GM19043 (cell line): ENCODE data around the gene SMAD5.

Experiments used
- ATAC-seq: cut with Tn5 transposase; IDR thresholded peaks from one replicate; pipeline ENCODE4 v1.9.1; 2021; ENCODE audit warnings: low read depth; ENCODE audit not compliant: unreplicated experiment

Gene SMAD5

DNA sequence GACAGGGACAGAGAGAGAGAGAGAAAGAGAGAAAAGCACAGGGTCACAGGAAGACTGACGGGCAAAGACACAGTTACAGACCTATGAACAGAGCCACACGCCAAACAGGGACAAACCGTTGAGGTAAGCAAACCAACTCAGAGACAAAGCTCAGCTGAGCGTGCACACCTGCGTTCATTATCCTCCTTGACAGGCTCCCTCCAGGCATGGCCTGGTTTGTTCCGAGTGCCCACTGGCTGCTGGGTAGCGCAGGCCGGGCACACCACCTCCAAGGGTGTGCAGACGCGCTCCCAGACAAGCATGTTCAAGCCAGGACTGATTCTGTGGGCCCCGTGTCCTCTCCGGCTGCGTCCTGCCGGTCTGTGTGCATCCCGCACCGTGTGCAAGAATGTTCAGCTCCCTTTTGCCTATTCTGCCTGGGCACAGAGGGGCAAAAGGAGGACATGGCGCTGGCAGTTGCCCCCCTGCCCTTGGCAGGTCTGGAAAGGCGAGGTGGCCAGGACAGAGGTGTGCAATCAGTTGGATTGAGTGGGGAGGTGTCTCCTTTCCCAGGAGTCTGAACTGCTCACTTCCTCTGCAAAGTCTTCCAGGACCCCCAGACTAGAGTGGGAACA lies 60.8 kb downstream of the SMAD5 start:
- no peak for ATAC-seq

- no peak for ATAC-seq
Measured at GRCh38 chr5:136194576-136194975, 61.9 kb downstream of the SMAD5 start.

DNA sequence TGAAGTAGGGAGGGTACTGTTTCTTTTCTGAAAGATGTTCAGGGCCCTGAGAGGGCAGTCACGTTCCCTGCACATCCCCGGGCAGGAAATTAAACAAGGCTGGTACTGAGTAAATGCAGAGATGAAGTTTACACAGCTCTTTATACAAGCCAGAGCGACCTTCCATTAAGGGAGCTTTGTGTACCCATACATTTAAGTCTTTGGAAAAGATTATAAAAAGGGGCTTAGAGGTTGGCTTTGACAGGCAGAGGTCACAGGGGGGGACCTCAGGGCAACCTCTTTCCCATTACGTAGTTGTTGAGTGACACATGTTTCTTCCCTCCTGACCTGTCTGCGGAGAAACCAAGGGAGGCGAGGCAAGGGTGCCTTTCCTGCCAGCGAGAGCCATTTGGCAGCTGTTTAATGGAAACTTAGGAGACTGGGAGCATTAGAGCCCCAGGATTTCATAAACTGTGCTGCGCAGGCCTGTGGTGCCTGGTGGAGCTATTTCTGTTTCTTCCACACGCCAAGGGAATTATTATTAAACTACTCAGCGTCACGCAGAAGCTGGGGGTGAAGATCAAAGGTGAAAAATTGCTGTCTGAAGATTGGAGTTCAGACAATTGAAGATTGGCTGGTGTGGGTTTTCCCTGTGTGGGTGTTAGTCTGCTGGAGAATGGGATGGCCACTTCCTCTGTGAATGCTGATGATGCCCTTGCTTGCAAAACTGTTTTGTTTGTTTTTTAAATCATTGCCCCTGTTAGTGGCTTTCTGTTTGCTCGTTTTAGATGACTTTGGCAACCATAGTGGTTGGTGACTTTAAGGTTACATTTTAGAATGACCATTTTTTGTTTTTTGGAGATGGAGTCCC lies 63.6 kb downstream of the SMAD5 start:
- ATAC-seq: no peak

DNA sequence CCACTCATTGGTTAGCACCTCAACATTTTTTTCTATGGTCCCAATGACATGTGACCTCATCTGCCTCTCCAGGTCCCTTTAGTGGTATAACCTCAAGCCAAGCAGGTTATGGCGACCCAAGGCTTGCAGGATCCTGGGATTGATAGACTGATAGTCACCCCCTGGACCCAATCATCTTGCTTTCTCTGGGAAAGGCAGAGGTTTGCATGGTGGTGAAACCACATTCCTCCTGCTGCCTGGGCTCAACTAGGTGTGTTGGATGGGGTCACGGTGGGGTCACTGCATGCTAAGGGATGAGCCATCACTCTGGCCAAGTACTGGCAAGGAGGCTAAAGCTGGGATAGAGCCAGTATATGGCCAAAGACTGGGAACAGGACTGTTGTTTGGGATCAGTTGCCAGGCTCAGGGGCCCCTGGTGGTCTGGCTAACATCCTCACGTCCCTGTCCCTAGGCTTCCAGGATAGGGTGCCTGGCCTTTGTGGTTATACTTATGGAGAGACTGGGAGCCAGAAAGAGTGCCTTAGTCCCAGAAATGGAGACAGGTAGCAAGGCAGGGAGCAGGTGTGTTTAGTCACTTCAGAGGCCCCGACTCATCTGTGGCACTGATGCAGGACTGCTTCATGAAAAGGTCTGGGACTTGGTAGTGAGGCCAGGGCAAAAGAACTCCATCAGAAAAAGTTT lies 65.0 kb downstream of the SMAD5 start:
- no peak for ATAC-seq

DNA sequence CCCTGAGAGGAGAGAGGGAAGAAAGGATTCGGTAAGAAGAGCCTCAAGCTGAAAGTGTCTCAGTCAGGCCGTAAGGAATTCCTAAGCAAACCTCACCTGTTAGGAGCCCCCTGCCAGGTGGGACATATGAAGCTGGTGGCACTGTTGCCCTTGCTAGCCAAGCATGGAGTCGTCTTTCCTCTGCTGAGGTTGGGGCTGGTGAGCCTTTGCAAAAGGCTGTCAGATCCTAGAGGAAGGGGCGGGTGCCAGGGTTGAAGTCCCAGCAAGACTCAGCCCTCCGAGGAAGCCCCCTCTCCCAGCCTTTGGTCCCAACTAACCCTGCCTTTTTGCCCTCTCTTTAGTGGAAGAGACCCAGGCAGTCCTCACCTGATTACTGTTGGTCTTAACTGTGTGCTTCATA lies 65.8 kb downstream of the SMAD5 start:
- ATAC-seq: no peak

DNA sequence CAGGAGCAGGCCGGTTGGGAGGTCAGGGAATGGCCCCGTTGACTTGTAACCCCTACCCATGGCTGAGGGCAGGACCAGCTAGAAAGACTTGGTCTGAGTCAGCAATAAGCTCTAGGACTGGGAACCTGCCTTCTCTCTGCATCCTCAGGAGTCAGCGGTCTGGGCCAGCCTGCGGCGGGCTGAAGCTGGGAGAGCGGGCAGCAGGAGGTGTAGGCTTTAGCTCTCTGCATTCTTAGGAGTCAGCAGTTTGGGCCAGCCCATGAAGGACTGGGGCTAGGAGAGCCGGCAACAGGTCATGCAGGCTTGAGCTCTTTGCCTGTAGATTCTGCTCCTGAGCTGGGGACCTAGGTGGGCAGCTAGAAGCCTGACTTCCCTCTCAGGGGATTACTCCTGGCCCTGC lies 66.8 kb downstream of the SMAD5 start:
- ATAC-seq: no peak

- ATAC-seq: no peak
Measured at GRCh38 chr5:136200130-136200529, 67.5 kb downstream of the SMAD5 start.

GRCh38 chr5:136200761-136201160 lies 68.1 kb downstream of the SMAD5 start:
- ATAC-seq: no peak

DNA sequence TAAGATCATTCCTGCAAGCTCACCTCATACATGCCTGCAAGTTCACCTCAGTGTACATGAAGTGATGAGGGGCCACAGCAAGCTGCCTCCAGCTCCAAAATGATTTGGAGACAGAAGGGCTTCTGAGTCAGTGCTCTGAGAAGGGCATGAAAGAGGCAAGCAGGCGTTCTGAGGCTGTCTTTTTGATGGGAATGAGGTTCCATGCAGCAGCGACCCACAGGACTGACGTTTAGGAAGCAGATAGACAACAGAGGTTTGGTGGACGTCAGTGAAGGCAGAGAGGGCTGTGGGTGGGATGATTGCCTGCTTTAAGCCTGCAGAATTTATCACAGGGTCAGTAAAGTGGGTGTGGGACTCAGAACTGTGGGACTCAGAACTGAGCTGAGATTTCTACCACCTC lies 69.2 kb downstream of the SMAD5 start:
- ATAC-seq: no peak

DNA sequence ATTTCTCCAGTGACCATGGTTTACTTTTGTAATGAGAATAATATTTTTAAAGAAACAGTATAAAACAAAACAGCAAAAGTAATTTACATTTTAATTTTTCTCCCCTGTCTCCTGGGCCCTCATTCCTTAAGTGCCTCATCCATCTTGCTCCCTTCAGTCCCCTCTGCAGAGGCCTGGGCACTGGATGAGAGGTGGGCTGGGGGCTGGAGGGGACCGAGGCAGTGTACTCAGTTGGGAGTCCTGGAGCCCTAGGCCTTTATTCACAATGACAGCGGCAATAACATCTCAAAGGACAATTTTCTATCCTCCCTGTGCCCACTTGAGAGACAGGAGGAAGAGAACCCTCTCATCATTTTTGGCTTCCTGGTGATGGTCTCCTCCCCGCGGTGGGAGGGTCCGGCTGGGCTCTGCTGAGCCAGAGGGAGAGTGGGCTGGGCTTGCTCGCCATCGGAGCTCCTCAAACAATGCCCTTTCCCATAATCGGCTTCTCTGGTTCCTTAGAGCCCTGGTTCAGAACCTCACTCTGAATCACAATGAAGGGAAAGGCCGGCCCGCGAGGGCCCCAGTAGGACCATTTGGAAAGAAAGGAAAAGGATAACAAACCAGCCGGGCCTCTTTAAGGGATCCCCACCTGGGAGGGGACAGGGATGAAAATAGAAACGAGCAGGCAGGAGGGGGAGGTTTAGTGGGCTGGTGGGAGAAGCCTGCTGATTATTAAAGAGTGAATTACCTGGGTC lies 70.0 kb downstream of the SMAD5 start:
- no peak for ATAC-seq

- ATAC-seq: no peak
Measured at GRCh38 chr5:136203303-136203922, 70.8 kb downstream of the SMAD5 start.

DNA sequence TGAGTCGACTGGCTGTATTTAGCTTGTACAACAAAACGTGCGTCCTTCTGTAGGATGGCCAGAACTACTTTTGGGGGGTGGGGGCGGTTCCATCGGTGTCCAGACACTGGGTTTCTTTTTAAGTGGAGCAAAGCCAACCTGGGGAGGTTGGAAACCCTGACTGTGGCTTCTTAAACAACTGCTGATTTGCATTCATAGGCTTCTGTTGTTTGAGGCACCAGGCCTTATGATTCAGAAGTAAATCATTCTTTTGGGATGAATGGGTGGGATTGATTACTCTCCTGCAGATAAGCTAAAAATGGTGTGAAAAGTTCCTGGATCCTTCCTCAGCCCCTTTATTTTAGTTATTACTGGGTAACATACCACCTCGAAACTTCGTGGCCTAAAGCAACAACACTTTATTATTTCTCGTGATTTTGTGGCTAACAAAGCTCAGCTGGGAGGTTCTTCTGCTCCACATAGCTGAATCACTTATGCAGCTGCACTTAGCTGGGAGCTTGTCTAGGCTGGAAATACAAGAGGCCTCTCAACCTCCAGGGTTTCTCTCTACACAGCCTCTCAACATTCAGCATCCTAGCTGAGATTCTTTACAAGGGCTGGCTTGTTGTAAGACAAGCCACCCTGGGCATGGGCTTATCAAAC lies 72.5 kb downstream of the SMAD5 start:
- ATAC-seq: no peak

- ATAC-seq: no peak
Measured at GRCh38 chr5:136205941-136206340, 73.3 kb downstream of the SMAD5 start.

- no peak for ATAC-seq
Measured at GRCh38 chr5:136206361-136206760, 73.7 kb downstream of the SMAD5 start.

GRCh38 chr5:136207631-136208030 lies 75.0 kb downstream of the SMAD5 start:
- ATAC-seq: no peak

DNA sequence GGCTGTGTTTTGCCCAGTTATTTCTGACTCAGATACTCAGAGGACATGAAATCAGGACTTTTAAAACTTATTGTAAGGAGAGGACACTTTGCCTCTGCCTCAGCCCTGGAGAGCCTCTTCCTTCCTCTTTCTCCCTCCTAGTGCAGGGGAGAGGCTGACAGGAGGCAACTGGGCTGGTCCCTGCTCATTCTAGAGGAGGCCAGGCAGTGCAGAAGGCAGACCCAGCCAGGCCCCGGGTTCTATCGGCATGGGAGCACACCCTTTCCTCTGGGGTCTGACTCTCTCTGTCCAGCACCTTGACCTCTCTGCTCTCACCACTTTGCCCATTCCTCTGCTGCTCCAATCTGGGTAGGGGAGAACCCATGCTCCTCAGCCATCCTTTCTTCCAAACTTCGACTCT lies 76.3 kb downstream of the SMAD5 start:
- no peak for ATAC-seq

GRCh38 chr5:136209346-136209910 lies 76.8 kb downstream of the SMAD5 start:
- ATAC-seq: no peak

DNA sequence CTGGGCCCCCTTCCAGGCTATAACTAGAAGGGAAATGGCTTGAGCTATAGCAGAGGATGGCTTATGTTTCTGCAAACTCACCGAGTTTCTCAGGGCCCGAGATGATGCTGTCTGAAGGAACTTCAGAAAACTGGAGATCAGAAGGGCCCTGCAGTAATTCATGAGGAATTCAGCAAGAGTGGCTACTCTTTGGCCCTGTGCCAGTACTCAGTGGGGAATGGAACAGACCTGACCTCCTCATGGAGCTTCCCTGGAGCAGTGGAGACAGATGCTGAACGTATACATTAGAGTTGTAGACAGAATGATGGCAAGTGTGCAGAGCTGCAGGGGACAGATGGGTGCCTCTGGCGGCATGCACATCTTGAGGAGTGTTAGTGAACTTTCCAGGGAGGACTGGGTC lies 77.6 kb downstream of the SMAD5 start:
- ATAC-seq: no peak

- no peak for ATAC-seq
Measured at GRCh38 chr5:136211282-136212040, 78.8 kb downstream of the SMAD5 start.
